ENCODE data around the gene SASH1. TPM values are rescaled to one million over a fixed set of nuclear protein-coding genes. Genes with fewer than 3 reads are reported as not detected.

The SASH1 gene
- total RNA-seq, 1 donor from 2014 or later = 10.6 TPM

DNA sequence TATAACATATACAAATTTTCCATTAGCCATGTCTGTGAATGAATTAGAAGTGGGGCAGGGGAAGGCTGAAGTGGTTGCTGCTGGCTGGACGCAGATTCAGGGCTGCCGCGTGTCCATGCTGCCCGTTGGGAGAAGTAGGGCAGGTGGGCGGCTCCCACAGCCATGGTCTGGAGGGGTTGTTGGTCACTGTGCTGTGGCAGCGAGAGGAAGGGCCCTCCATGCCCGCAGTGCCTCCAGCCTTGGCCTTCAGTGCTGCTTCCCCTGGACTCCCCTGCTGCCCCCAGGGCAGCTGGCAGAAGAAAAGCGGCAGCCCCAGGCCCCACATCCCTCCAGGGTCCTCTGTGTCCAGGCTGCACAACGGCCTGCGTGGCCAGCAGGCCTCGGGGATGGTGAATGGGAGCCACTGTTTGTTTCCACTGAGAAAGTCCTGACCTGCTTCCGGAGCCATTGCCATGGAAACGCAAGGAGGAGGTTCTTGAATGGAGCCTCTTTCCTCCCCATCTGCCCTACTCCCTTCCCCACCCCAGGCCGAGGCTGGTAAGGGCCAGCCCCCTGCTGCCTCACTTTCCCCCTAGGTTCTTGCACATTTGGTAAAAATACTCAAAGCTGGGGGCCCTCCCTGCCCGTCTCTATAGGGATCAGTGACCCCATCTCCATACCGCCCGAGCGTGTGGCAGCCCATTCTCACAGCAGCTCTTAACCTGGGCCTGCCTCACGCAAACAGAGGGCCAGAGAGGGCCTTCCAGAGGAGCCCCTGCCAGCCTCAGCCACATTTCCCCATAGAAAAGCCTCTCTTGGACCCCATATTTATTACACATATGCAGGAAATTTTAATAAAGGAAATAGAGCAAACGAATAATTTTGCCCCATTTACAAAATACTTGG, 113.3 kb downstream of the SASH1 start:
- no peak overlapping the region for H3K4me3 ChIP-seq (ENCODE audit: low read depth, low read length)
- TF ChIP-seq CTCF (conservative IDR thresholded peaks at IDR 0.05; ENCODE audit: low read depth, low read length) = no peak
- no peak for DNase-seq (ENCODE audit: low read depth)

GRCh38 chr6:148457137-148457842, 114.7 kb downstream of the SASH1 start:
- H3K4me3 ChIP-seq (ENCODE audit: low read depth, low read length) = no peak overlapping the region
- no peak for DNase-seq (ENCODE audit: low read depth)
- TF ChIP-seq CTCF (conservative IDR thresholded peaks at IDR 0.05; ENCODE audit: low read depth, low read length) = no peak

GRCh38 chr6:148457843-148458159, 115.2 kb downstream of the SASH1 start:
- no peak for DNase-seq (ENCODE audit: low read depth)

DNA sequence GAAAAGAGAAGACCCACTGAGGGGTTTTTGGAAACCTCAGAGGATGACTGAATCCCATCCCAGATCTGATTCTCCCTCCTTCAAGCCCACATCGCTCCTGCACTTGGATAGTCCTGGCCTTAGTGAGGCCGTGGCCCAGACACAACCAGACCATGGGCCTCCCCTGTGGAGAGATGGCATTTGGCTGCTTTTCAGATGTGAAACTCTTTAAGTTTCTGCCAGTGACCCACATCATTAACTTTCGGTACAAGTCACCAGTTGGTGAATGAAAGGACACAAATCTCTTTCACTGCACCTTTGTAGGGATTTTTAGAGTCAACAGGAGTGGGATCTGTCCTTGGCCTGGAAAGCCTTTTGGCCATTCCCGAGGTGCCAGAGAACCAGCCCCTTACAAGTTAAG, 116.6 kb downstream of the SASH1 start:
- no peak for DNase-seq (ENCODE audit: low read depth)
- TF ChIP-seq CTCF (conservative IDR thresholded peaks at IDR 0.05; ENCODE audit: low read depth, low read length) = no peak
- no peak overlapping the region for H3K4me3 ChIP-seq (ENCODE audit: low read depth, low read length)

More at GRCh38 chr6:148457843-148458159, 115.2 kb downstream of the SASH1 start:
- H3K4me3 ChIP-seq (ENCODE audit: low read depth, low read length) = no peak overlapping the region
- no peak for TF ChIP-seq CTCF (conservative IDR thresholded peaks at IDR 0.05; ENCODE audit: low read depth, low read length)

DNA sequence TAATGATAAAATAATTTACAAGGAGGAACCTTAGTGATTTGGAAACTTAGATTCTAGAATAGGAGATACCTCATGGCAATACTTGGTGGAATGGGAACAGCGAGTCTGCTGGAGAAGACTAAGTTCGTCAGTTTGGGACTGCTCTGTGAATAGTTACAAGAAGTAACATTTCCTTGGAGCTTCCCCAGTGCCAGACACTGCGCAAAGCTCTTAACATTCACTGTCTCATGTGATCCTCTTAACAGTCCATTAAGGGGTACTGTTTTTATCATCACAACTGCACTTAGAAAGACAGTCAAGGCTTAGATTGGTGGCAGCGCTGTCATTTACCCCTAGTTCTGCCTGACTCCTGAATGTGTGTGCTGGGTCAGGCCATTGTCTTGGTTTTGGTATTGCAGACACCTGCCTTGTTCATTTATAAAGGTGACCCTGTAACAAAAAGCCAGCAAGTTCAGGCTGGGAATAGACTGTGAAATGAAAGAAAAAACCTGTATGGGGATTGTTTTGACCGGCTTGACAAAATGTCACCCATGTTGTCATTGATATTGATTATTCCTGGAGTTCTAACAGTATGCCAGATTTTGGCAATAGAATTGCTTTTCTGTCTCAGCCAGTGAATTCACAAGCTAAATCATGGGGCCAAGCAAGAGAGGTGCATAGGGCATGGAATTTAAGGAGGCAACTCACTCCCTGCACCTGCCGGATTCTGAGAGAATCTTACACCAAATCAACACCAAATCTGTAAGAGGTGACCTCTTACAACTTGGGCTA, 118.4 kb downstream of the SASH1 start:
- no peak for TF ChIP-seq CTCF (conservative IDR thresholded peaks at IDR 0.05; ENCODE audit: low read depth, low read length)
- no peak for DNase-seq (ENCODE audit: low read depth)
- H3K4me3 ChIP-seq (ENCODE audit: low read depth, low read length) = no peak overlapping the region

- DNase-seq (ENCODE audit: low read depth) = no peak
- no peak for TF ChIP-seq CTCF (conservative IDR thresholded peaks at IDR 0.05; ENCODE audit: low read depth, low read length)
- no peak overlapping the region for H3K4me3 ChIP-seq (ENCODE audit: low read depth, low read length)
These were observed 119.4 kb downstream of the SASH1 start for GRCh38 chr6:148461986-148462577.
